ENCODE data around the gene SNTN. TPM values are rescaled to one million over a fixed set of nuclear protein-coding genes. Genes with fewer than 3 reads are reported as not detected.

SNTN gene
- total RNA-seq (not detected), polyA plus RNA-seq (ENCODE audit: insufficient read depth in 1 of 8, insufficient read length in 8 of 8, low replicate concordance in 1 of 8) (under 1 TPM in 1 of 8 donors, not detected in 7; 0.35 TPM)
- long read RNA-seq, donor 1 = 0 reads
- long read RNA-seq, donor 2 = 0 reads
- long read RNA-seq, donor 3 = 0 reads
- long read RNA-seq, donor 4 = 0 reads
- long read RNA-seq, donor 5 = 0 reads
- long read RNA-seq, donor 6 = 0 reads
- long read RNA-seq, donor 7 = 0 reads
- long read RNA-seq, donor 8 = 0 reads
- long read RNA-seq, donor 9 = 0 reads
- long read RNA-seq, donor 10 = 0 reads
- long read RNA-seq, donor 11 = 0 reads

DNA sequence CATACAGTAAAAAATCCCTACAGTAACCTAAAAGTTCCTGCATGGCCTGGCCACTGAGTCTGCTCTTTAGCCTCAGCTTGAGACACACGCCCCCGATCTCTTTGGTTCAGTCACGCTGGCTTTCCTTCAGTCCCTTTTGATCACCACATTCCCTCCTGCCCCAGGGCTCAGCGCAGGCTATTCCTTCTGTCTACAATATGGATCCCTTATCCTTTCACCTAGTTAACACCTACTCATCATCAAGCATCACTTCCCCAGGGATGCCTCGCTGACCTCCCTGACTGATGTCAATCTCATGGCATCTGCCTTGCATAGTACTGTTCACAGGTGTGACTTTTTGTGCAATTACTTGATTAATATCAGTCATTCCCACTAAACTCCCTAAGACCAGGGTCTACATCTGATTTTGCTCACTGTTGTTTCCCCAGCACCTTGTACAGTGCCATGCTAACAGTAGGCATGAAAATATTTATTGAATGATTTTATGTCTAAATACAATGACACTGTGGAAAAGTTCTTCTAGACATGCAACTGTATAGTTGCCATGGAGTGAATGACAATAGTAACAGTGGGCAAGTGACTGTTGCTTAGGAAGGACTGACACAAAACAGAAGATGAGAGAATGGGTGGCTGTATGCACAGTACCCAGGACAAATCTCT, at the start of gene SNTN:
TSS of gene SNTN (plus strand) at position 610 of the 660 bp plus-strand sequence. CDS start at position 623, 13 bp downstream.
- no peaks in the 10 kb centered on the region for H3K36me3 ChIP-seq (ENCODE audit: control insufficient read depth, insufficient read depth, low read length)
- no peak for DNase-seq
- H3K9me3 ChIP-seq (replicated peaks; ENCODE audit: control insufficient read depth, low read depth, low read length) = no peaks in the 10 kb centered on the region
- no peak within 1 kb of the TSS for H3K27ac ChIP-seq (ENCODE audit: low read length)
- 79% methylated on average over 5 of the region's 5 CpGs for WGBS (ENCODE audit: insufficient coverage)
- H3K4me3 ChIP-seq (ENCODE audit: low read length) = no peak within 1 kb of the TSS
- no peaks in the 10 kb centered on the region for H3K27me3 ChIP-seq (ENCODE audit: control insufficient read depth, insufficient read depth, low read length)
- no peaks in the 10 kb centered on the region for H3K4me1 ChIP-seq (ENCODE audit: control insufficient read depth, insufficient read depth, low read length)

DNA sequence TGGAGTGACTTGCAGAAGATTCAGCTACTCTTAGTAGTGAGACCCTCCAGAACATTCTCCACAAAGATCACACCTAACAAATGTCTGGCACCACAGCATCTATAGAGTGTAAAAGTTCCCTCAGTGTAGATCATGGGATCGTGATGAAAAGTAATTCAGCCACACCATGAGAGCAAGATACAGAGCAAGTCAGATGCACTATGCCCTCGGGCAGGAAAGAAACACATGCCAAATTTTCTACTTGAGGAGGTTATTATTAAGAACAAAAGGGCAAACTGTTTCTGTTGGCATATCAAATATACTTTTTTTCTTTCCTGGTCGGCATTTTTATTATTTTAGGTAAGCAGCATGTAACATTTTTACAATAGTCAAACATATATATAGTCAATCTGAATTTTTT, 44.8 kb upstream of the SNTN start:
- no peak for DNase-seq

GRCh38 chr3:63609408-63609807, 43.1 kb upstream of the SNTN start:
- 81% methylated on average over 7 of the region's 7 CpGs for WGBS (ENCODE audit: insufficient coverage)
- no peaks in the 10 kb centered on the region for H3K4me1 ChIP-seq (ENCODE audit: control insufficient read depth, insufficient read depth, low read length)
- no peaks in the 10 kb centered on the region for H3K36me3 ChIP-seq (ENCODE audit: control insufficient read depth, insufficient read depth, low read length)
- DNase-seq = no peak
- H3K27me3 ChIP-seq (ENCODE audit: control insufficient read depth, insufficient read depth, low read length) = no peaks in the 10 kb centered on the region
- H3K4me3 ChIP-seq (ENCODE audit: low read length) = no peak overlapping the region
- H3K27ac ChIP-seq (ENCODE audit: low read length) = no peak overlapping the region
- no peaks in the 10 kb centered on the region for H3K9me3 ChIP-seq (replicated peaks; ENCODE audit: control insufficient read depth, low read depth, low read length)

More for the DNA sequence above, 44.8 kb upstream of the SNTN start:
- Histone ChIP-seq H3K36me3 (ENCODE audit: control insufficient read depth, insufficient read depth, low read length) (no peaks in the 10 kb centered on the region), H3K27ac (ENCODE audit: low read length) (no peak overlapping the region), H3K4me3 (ENCODE audit: low read length) (no peak overlapping the region), H3K4me1 (ENCODE audit: control insufficient read depth, insufficient read depth, low read length) (no peaks in the 10 kb centered on the region), H3K27me3 (ENCODE audit: control insufficient read depth, insufficient read depth, low read length) (no peaks in the 10 kb centered on the region), H3K9me3 (replicated peaks; ENCODE audit: control insufficient read depth, low read depth, low read length) (no peaks in the 10 kb centered on the region)
- no CpG with 5 or more reads among the region's 3 CpGs for WGBS (ENCODE audit: insufficient coverage)

DNA sequence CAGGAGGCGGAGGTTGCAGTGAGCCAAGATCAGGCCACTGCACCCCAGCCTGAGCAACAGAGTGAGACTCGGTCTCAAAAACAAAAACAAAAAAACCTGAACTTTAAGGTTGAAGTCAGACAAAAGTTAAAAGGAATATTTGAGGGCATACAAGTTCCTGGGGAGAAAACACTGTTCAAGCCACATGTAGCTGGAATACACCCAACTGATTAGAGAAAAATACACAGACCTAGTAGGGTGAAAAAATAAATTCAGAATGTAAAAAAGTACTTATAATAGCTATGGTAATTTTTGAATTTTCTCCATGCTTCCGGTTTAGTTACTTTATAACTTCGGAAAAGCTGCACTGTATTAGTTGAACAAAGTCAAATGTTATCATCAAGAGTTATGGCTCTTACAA, 42.6 kb upstream of the SNTN start:
- Histone ChIP-seq H3K27me3 (ENCODE audit: control insufficient read depth, insufficient read depth, low read length) (no peaks in the 10 kb centered on the region), H3K9me3 (replicated peaks; ENCODE audit: control insufficient read depth, low read depth, low read length) (no peaks in the 10 kb centered on the region), H3K36me3 (ENCODE audit: control insufficient read depth, insufficient read depth, low read length) (no peaks in the 10 kb centered on the region), H3K27ac (ENCODE audit: low read length) (no peak overlapping the region), H3K4me1 (ENCODE audit: control insufficient read depth, insufficient read depth, low read length) (no peaks in the 10 kb centered on the region), H3K4me3 (ENCODE audit: low read length) (no peak overlapping the region)
- no peak for DNase-seq
- 90% methylated on average over 2 of the region's 4 CpGs for WGBS (ENCODE audit: insufficient coverage)

DNA sequence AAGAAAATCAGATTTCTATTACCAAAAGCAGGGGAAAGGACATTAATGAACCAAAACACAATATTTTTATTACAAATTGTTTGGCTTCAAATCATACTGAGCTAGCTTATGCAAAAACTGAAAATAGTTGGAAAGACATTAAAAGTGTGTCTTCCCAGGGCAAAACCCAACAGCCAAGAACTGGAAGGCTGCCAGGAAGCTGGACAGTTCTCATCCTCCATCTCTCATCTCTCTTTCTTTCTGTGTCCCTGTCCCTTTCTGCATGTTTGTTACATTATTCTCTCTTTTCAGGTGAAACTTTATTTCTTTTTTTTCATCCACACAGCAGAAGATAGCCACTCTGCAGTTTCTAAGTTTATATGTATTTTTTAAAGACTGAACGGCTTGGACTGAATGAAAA, 41.1 kb upstream of the SNTN start:
- Histone ChIP-seq H3K36me3 (ENCODE audit: control insufficient read depth, insufficient read depth, low read length) (no peaks in the 10 kb centered on the region), H3K9me3 (replicated peaks; ENCODE audit: control insufficient read depth, low read depth, low read length) (no peaks in the 10 kb centered on the region), H3K4me3 (ENCODE audit: low read length) (no peak overlapping the region), H3K27ac (ENCODE audit: low read length) (no peak overlapping the region), H3K4me1 (ENCODE audit: control insufficient read depth, insufficient read depth, low read length) (no peaks in the 10 kb centered on the region), H3K27me3 (ENCODE audit: control insufficient read depth, insufficient read depth, low read length) (no peaks in the 10 kb centered on the region)
- no peak for DNase-seq
- no CpG with 5 or more reads among the region's 1 CpG for WGBS (ENCODE audit: insufficient coverage)

DNA sequence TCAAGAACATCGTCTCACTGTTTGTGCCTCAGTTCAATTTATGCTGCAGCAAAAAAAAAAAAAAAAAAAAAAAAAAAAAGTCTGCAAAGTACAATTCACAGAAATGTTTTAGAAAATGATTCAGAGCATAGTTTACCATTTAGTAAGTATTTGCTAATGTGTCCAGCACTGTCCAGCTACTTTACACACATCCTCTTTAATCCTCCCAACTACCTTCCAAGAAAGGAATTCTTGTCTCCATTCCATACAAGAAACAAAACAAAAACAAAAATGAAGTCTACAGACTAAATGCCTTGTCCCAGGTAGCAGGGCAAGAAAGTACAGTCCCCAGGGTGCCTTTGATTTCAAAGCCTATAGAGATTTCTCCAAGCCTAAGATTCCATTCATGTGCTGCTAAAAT, 38.9 kb upstream of the SNTN start:
- no CpG with 5 or more reads among the region's 1 CpG for WGBS (ENCODE audit: insufficient coverage)
- H3K4me1 ChIP-seq (ENCODE audit: control insufficient read depth, insufficient read depth, low read length) = no peaks in the 10 kb centered on the region
- no peak overlapping the region for H3K4me3 ChIP-seq (ENCODE audit: low read length)
- no peak overlapping the region for H3K27ac ChIP-seq (ENCODE audit: low read length)
- DNase-seq = no peak
- H3K36me3 ChIP-seq (ENCODE audit: control insufficient read depth, insufficient read depth, low read length) = no peaks in the 10 kb centered on the region
- no peaks in the 10 kb centered on the region for H3K27me3 ChIP-seq (ENCODE audit: control insufficient read depth, insufficient read depth, low read length)
- no peaks in the 10 kb centered on the region for H3K9me3 ChIP-seq (replicated peaks; ENCODE audit: control insufficient read depth, low read depth, low read length)

DNA sequence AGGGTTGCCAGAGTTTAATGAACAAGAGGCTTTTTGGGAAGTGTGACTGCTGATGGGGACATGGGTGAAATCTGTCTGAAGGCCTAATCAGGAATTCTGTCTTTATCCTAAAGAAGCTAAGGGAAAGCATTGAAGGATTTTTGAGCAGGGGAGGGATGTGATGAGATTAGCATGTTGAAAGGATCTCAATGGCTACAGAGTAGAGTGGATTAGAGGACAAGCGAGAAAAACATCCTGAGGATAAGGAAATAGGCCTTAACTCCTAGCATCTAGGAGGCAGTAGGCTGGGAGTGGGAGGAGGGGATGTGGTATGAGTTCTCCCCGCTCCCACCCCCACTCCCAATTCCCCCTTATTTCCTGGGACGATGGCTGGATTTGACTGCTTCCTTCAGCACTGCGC, 35.1 kb upstream of the SNTN start:
- WGBS (ENCODE audit: insufficient coverage) = 71% methylated on average over 2 of the region's 4 CpGs
- H3K27me3 ChIP-seq (ENCODE audit: control insufficient read depth, insufficient read depth, low read length) = no peaks in the 10 kb centered on the region
- no peaks in the 10 kb centered on the region for H3K36me3 ChIP-seq (ENCODE audit: control insufficient read depth, insufficient read depth, low read length)
- DNase-seq = no peak
- H3K4me1 ChIP-seq (ENCODE audit: control insufficient read depth, insufficient read depth, low read length) = no peaks in the 10 kb centered on the region
- H3K4me3 ChIP-seq (ENCODE audit: low read length) = no peak overlapping the region
- no peak overlapping the region for H3K27ac ChIP-seq (ENCODE audit: low read length)
- H3K9me3 ChIP-seq (replicated peaks; ENCODE audit: control insufficient read depth, low read depth, low read length) = no peaks in the 10 kb centered on the region

DNA sequence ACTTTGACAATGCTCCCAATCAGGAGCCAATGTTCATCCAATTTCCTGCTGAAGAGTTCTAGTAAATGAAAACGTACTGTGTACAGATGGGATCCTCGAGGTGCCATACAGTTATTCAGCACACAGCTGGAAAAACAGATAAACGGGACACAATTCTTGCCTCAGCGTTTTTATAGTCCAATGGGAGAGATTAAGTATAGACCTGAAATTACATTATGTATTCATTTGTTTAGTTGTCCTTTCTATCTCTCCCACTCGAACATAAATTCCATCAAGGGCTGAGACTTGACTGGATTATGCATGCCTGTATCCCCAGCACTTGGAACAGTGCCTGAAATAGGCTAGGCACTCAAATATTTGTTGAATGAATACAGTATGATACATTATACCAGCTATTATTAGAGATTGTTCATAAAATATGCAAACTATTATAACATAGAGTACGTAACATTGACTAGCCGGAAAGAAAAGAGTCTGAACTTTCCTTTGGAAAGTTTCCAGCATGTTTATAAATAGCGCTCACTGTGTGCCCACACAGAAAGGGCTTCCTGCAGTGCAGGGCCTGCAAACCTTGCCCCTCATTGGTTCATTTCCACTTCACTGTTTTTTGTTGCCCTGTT, 27.4 kb upstream of the SNTN start:
- no peaks in the 10 kb centered on the region for H3K4me1 ChIP-seq (ENCODE audit: control insufficient read depth, insufficient read depth, low read length)
- no peak overlapping the region for H3K27ac ChIP-seq (ENCODE audit: low read length)
- H3K27me3 ChIP-seq (ENCODE audit: control insufficient read depth, insufficient read depth, low read length) = no peaks in the 10 kb centered on the region
- peak; percentile 40 for DNase-seq
- no peaks in the 10 kb centered on the region for H3K9me3 ChIP-seq (replicated peaks; ENCODE audit: control insufficient read depth, low read depth, low read length)
- WGBS (ENCODE audit: insufficient coverage) = 33% methylated on average over 3 of the region's 8 CpGs
- H3K4me3 ChIP-seq (ENCODE audit: low read length) = no peak overlapping the region
- no peaks in the 10 kb centered on the region for H3K36me3 ChIP-seq (ENCODE audit: control insufficient read depth, insufficient read depth, low read length)

DNA sequence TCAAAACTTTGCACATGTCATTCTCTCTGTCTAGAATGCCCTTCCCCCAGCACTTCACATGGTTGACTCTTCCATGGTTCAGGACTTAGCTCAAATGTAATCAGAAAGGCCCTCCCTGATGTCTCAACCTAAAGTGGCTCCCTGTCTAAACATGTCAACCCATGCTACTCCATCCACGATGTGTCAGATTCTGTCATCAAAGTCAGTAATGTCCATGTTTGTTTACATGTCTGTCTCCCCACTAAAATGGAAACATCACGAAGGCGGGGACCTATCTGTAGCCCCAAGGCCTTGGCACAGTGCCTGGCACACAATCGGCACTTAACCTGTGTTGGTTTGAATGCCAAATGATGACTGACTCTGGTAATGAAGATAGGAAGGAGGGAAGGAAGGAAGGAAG, 20.8 kb upstream of the SNTN start:
- no peak for DNase-seq
- no peaks in the 10 kb centered on the region for H3K36me3 ChIP-seq (ENCODE audit: control insufficient read depth, insufficient read depth, low read length)
- H3K27ac ChIP-seq (ENCODE audit: low read length) = no peak overlapping the region
- H3K4me3 ChIP-seq (ENCODE audit: low read length) = no peak overlapping the region
- 92% methylated on average over 4 of the region's 4 CpGs for WGBS (ENCODE audit: insufficient coverage)
- H3K27me3 ChIP-seq (ENCODE audit: control insufficient read depth, insufficient read depth, low read length) = no peaks in the 10 kb centered on the region
- no peaks in the 10 kb centered on the region for H3K9me3 ChIP-seq (replicated peaks; ENCODE audit: control insufficient read depth, low read depth, low read length)
- no peaks in the 10 kb centered on the region for H3K4me1 ChIP-seq (ENCODE audit: control insufficient read depth, insufficient read depth, low read length)

DNA sequence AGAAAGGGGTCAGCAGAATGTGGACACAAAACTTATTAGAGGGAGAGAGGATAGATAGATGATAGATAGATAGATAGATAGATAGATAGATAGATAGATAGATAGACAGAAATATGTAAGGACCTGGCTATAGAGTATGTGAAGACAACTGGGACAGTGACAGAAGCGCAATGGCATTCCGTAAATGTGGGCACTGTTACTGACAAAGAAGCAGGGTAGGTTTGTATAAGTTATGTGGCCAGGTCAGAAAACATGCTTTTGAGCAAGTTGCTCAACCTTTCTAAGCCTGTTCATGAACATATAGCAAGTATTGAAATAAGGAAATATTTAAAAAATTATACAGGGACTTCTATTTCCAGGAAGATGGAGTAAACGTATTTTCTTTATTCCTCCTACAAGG, 17.3 kb upstream of the SNTN start:
- no peak overlapping the region for H3K4me3 ChIP-seq (ENCODE audit: low read length)

More for the DNA sequence above, 17.3 kb upstream of the SNTN start:
- H3K27me3 ChIP-seq (ENCODE audit: control insufficient read depth, insufficient read depth, low read length) = no peaks in the 10 kb centered on the region
- no peak overlapping the region for H3K27ac ChIP-seq (ENCODE audit: low read length)
- H3K9me3 ChIP-seq (replicated peaks; ENCODE audit: control insufficient read depth, low read depth, low read length) = no peaks in the 10 kb centered on the region
- no peaks in the 10 kb centered on the region for H3K4me1 ChIP-seq (ENCODE audit: control insufficient read depth, insufficient read depth, low read length)
- 100% methylated on average over 1 of the region's 3 CpGs for WGBS (ENCODE audit: insufficient coverage)
- DNase-seq = no peak
- no peaks in the 10 kb centered on the region for H3K36me3 ChIP-seq (ENCODE audit: control insufficient read depth, insufficient read depth, low read length)
